Glutamatergic neuron (in vitro differentiated cells): ENCODE measurements around the gene HAPLN2. TPM values are rescaled to one million over a fixed set of nuclear protein-coding genes. Genes with fewer than 3 reads are reported as not detected.

ENCODE experiments used
- DNase-seq: peaks from one replicate; pipeline ENCODE4 v3.0.0; 2022
- H3K27ac Mint-ChIP-seq: one replicate; pipeline ENCODE4 v1.8.0; 2020; ENCODE audit warnings: mild to moderate bottlenecking, mixed read lengths, inconsistent platforms; ENCODE audit not compliant: unreplicated experiment
- H3K27me3 Mint-ChIP-seq: one replicate; pipeline ENCODE4 v1.8.0; 2020; ENCODE audit warnings: mild to moderate bottlenecking, moderate library complexity, mixed read lengths, inconsistent platforms; ENCODE audit not compliant: unreplicated experiment
- H3K36me3 Mint-ChIP-seq: one replicate; pipeline ENCODE4 v1.8.0; 2020; ENCODE audit warnings: mild to moderate bottlenecking, mixed read lengths, inconsistent platforms; ENCODE audit not compliant: unreplicated experiment
- H3K4me1 Mint-ChIP-seq: one replicate; pipeline ENCODE4 v1.8.0; 2020; ENCODE audit warnings: mild to moderate bottlenecking, low read depth, mixed read lengths, inconsistent platforms; ENCODE audit not compliant: unreplicated experiment
- H3K4me3 Mint-ChIP-seq: one replicate; pipeline ENCODE4 v1.8.0; 2020; ENCODE audit warnings: mild to moderate bottlenecking, mixed read lengths, inconsistent platforms; ENCODE audit not compliant: unreplicated experiment
- H3K9me3 Mint-ChIP-seq: one replicate; pipeline ENCODE4 v1.8.0; 2020; ENCODE audit warnings: mild to moderate bottlenecking, moderate library complexity, mixed read lengths, inconsistent platforms; ENCODE audit not compliant: unreplicated experiment
- CTCF ChIP-seq: fragments of 200-600 bp; sonication (generic); IDR thresholded peaks from one replicate; pipeline ENCODE4 v1.5.0; 2021; ENCODE audit not compliant: partially characterized antibody, unreplicated experiment
- total RNA-seq: library from RNA; stranded (reverse); fragmentation: NEBNext Ultra II Directional; extraction: Animal tissue kit (Norgen Biotek cat#: 25700); gene quantifications from one replicate; pipeline ENCODE4 v1.2.1, GENCODE V29; 2021; ENCODE audit not compliant: unreplicated experiment

HAPLN2 gene
- total RNA-seq, 1 donor from 2014 or later: 0.71 TPM

GRCh38 chr1:156654700-156655099 lies 35.5 kb downstream of the HAPLN2 start:
- DNase-seq: no peak
- no peaks in the 10 kb centered on the region for H3K36me3 Mint-ChIP-seq
- peaks cover 36% of the 10 kb centered on the region for H3K4me1 Mint-ChIP-seq
- peak overlapping the region; percentile 87 for H3K27ac Mint-ChIP-seq
- peaks cover 18% of the 10 kb centered on the region for H3K9me3 Mint-ChIP-seq
- H3K4me3 Mint-ChIP-seq: peak overlapping the region; percentile 55
- peaks cover 20% of the 10 kb centered on the region for H3K27me3 Mint-ChIP-seq
- no peak for TF ChIP-seq CTCF

- H3K4me3 Mint-ChIP-seq: peak overlapping the region; percentile 48
- H3K9me3 Mint-ChIP-seq: peaks cover 18% of the 10 kb centered on the region
- H3K36me3 Mint-ChIP-seq: no peaks in the 10 kb centered on the region
- H3K27me3 Mint-ChIP-seq: peaks cover 24% of the 10 kb centered on the region
- TF ChIP-seq CTCF: no peak
- no peak for DNase-seq
- peaks cover 41% of the 10 kb centered on the region for H3K4me1 Mint-ChIP-seq
- peak overlapping the region; percentile 75 for H3K27ac Mint-ChIP-seq
Measured at GRCh38 chr1:156655151-156655903, 36.1 kb downstream of the HAPLN2 start.

GRCh38 chr1:156655904-156656516 lies 36.8 kb downstream of the HAPLN2 start:
- Mint-ChIP-seq H3K9me3 (peaks cover 16% of the 10 kb centered on the region), H3K27ac (peak overlapping the region; percentile 43), H3K27me3 (peaks cover 23% of the 10 kb centered on the region), H3K36me3 (no peaks in the 10 kb centered on the region), H3K4me3 (peak overlapping the region; percentile 81), H3K4me1 (peaks cover 45% of the 10 kb centered on the region)
- no peak for DNase-seq
- TF ChIP-seq CTCF: no peak

GRCh38 chr1:156656806-156657740 lies 37.9 kb downstream of the HAPLN2 start:
- H3K36me3 Mint-ChIP-seq: no peaks in the 10 kb centered on the region
- peaks cover 51% of the 10 kb centered on the region for H3K4me1 Mint-ChIP-seq
- H3K27ac Mint-ChIP-seq: no peak overlapping the region
- H3K9me3 Mint-ChIP-seq: peaks cover 15% of the 10 kb centered on the region
- peak overlapping the region; percentile 81 for H3K4me3 Mint-ChIP-seq
- peaks cover 22% of the 10 kb centered on the region for H3K27me3 Mint-ChIP-seq
- peak; percentile 80 for DNase-seq
- peak; percentile 88 for TF ChIP-seq CTCF
